HepG2 (cell line): ENCODE data around the gene ZNF765. TPM values are rescaled to one million over a fixed set of nuclear protein-coding genes. Genes with fewer than 3 reads are reported as not detected.
A peak's percentile ranks its signal among the peaks of the same experiment; 100 is the strongest.

ENCODE experiments used
- AFF4 ChIP-seq: sonication (generic); formaldehyde crosslinking; IDR thresholded peaks from 2 replicates; pipeline ENCODE4 v1.4.0; 2020; ENCODE audit warnings: missing genetic modification reagents
- ARHGAP35 ChIP-seq: sonication (generic); formaldehyde crosslinking; IDR thresholded peaks from 2 replicates; pipeline ENCODE4 v1.9.0; 2022; ENCODE audit warnings: mild to moderate bottlenecking, inconsistent platforms, moderate library complexity, missing genetic modification reagents, borderline replicate concordance
- ARID4A ChIP-seq: sonication (generic); formaldehyde crosslinking; IDR thresholded peaks from 2 replicates; pipeline ENCODE4 v1.5.0; 2020; ENCODE audit warnings: mild to moderate bottlenecking, missing genetic modification reagents, borderline replicate concordance
- EEA1 ChIP-seq: sonication (generic); formaldehyde crosslinking; IDR thresholded peaks from 2 replicates; pipeline ENCODE4 v1.5.1; 2020; ENCODE audit warnings: mild to moderate bottlenecking, missing genetic modification reagents, borderline replicate concordance
- HES4 ChIP-seq: sonication (generic); formaldehyde crosslinking; IDR thresholded peaks from 2 replicates; pipeline ENCODE4 v1.9.0; 2021; ENCODE audit warnings: mild to moderate bottlenecking, missing genetic modification reagents, borderline replicate concordance
- HNF4G ChIP-seq, 2 experiments: sonication (generic) in 1 of 2; formaldehyde crosslinking in 1 of 2; IDR thresholded peaks; 2 replicates each; pipeline versions ENCODE4 v1.4.0 to v1.6.1; 2011 to 2020; ENCODE audit warnings: borderline replicate concordance in 2 of 2, low read depth in 2 of 2, mild to moderate bottlenecking in 2 of 2, low read length in 1 of 2, missing genetic modification reagents in 1 of 2, moderate library complexity in 1 of 2
- HNRNPLL ChIP-seq: fragments of 200-400 bp; formaldehyde crosslinking; IDR thresholded peaks from 2 replicates; pipeline ENCODE4 v1.6.1; 2017; ENCODE audit warnings: mild to moderate bottlenecking, low read depth, low read length; ENCODE audit not compliant: poor library complexity, severe bottlenecking
- JARID2 ChIP-seq: sonication (generic); formaldehyde crosslinking; IDR thresholded peaks from 2 replicates; pipeline ENCODE4 v1.8.1; 2023; ENCODE audit warnings: missing genetic modification reagents, inconsistent platforms; ENCODE audit not compliant: insufficient replicate concordance
- NFKB2 ChIP-seq: sonication (generic); formaldehyde crosslinking; IDR thresholded peaks from 2 replicates; pipeline ENCODE4 v1.4.0; 2020; ENCODE audit warnings: missing genetic modification reagents, borderline replicate concordance
- PTBP1 ChIP-seq: fragments of 200-400 bp; formaldehyde crosslinking; IDR thresholded peaks from 2 replicates; pipeline ENCODE4 v1.6.1; 2018; ENCODE audit warnings: low read length, low read depth; ENCODE audit not compliant: poor library complexity, severe bottlenecking
- SMARCE1 ChIP-seq: fragments of 450-650 bp; IDR thresholded peaks from 2 replicates; pipeline ENCODE4 v1.6.1; 2017; ENCODE audit warnings: borderline replicate concordance
- ZNF432 ChIP-seq: sonication (generic); formaldehyde crosslinking; IDR thresholded peaks from 2 replicates; pipeline ENCODE4 v1.5.0; 2020; ENCODE audit warnings: missing genetic modification reagents, mild to moderate bottlenecking, borderline replicate concordance
- ZNF512 ChIP-seq: sonication (generic); formaldehyde crosslinking; IDR thresholded peaks from 2 replicates; pipeline ENCODE4 v1.4.0; 2020; ENCODE audit warnings: mild to moderate bottlenecking, missing genetic modification reagents
- ZNF556 ChIP-seq: sonication (generic); formaldehyde crosslinking; IDR thresholded peaks from 2 replicates; pipeline ENCODE4 v1.4.0; 2020; ENCODE audit warnings: mild to moderate bottlenecking, missing genetic modification reagents, borderline replicate concordance
- ZNF607 ChIP-seq: sonication (generic); formaldehyde crosslinking; IDR thresholded peaks from 2 replicates; pipeline ENCODE4 v1.5.1; 2020; ENCODE audit warnings: missing genetic modification reagents, mild to moderate bottlenecking, borderline replicate concordance
- ZNF672 ChIP-seq: sonication (generic); formaldehyde crosslinking; IDR thresholded peaks from 2 replicates; pipeline ENCODE4 v1.8.1; 2022; ENCODE audit warnings: missing genetic modification reagents
- ZNF780A ChIP-seq: sonication (generic); formaldehyde crosslinking; IDR thresholded peaks from 2 replicates; pipeline ENCODE4 v1.8.0; 2022; ENCODE audit warnings: mild to moderate bottlenecking, missing genetic modification reagents, moderate library complexity
- polyA plus RNA-seq, 8 experiments: library from polyadenylated mRNA; depleted of rRNA in 3 of 8; stranded (reverse) in 7 of 8; unstranded in 1 of 8; fragments of >200 nt; fragmentation: Illumina TruSeq in 4 of 8; extraction: Trizol in 4 of 8; gene quantifications; 2 replicates each; pipeline versions ENCODE4 v1.2.1 to v1.2.3, GENCODE V29; 2011 to 2016; ENCODE audit warnings: low read depth in 4 of 8, missing spikeins in 1 of 8, mixed read lengths in 1 of 8; ENCODE audit not compliant: insufficient read depth in 1 of 8
- total RNA-seq, 5 experiments: library from RNA; depleted of rRNA; stranded (reverse); fragments of >200 nt; fragmentation: Illumina TruSeq; extraction: Trizol; gene quantifications; 2 replicates each; pipeline ENCODE4 v1.2.3, GENCODE V29; 2016; ENCODE audit warnings: low read depth in 1 of 5

Gene ZNF765
- total and polyA plus RNA-seq, 2 of the 13 experiments (the other 11 are each of a cell fraction or from before 2014, with no cell fraction given), result 5.0 to 14.5 TPM

GRCh38 chr19:53394974-53395839, at the start of gene ZNF765 (continued):
- TF ChIP-seq ARID4A, result peak; percentile 85; the same call in 1 of the 2 replicates
- 0 out of 2 replicates have a peak, but pooled peaks have one; percentile 42 for TF ChIP-seq ZNF607 (CRISPR knock-in tag)
- no peak for TF ChIP-seq AFF4
- no peak for TF ChIP-seq ZNF432 (CRISPR knock-in tag)
- peak; percentile 35 for TF ChIP-seq HNRNPLL
- no peak for TF ChIP-seq JARID2
- no peak for TF ChIP-seq ARHGAP35
- TF ChIP-seq ZNF556 (CRISPR knock-in tag), result no peak
- TF ChIP-seq HNF4G (IDR thresholded peaks at IDR 0.05; ENCODE audit: borderline replicate concordance, low read depth, low read length), result 0 out of 2 replicates have a peak, but pooled peaks have one; percentile 6
- TF ChIP-seq HNF4G (CRISPR knock-in tag; IDR thresholded peaks at IDR 0.05; ENCODE audit: borderline replicate concordance, low read depth), result no peak
- no peak for TF ChIP-seq SMARCE1
- TF ChIP-seq EEA1 (CRISPR knock-in tag), result 0 out of 2 replicates have a peak, but pooled peaks have one; percentile 23
- TF ChIP-seq NFKB2 (CRISPR knock-in tag), result peak; percentile 7; the same call in 1 of the 2 replicates
- no peak for TF ChIP-seq ZNF672 (CRISPR knock-in tag)
- no peak for TF ChIP-seq ZNF512 (CRISPR knock-in tag)
- no peak for TF ChIP-seq PTBP1
- TF ChIP-seq HES4 (CRISPR knock-in tag), result peak; percentile 38; the same call in 1 of the 2 replicates
- TF ChIP-seq ZNF780A (CRISPR knock-in tag), result no peak
